HepG2 (cell line): Measurements from ENCODE around the gene CASP1. TPM values are rescaled to one million over a fixed set of nuclear protein-coding genes. Genes with fewer than 3 reads are reported as not detected.
A peak's percentile ranks its signal among the peaks of the same experiment; 100 is the strongest.

Experiments used
- ARID3A ChIP-seq: IDR thresholded peaks from 2 replicates; pipeline ENCODE4 v1.6.1; 2012; ENCODE audit warnings: low read depth, low read length, improper control_type of control experiment
- ATF5 ChIP-seq: sonication (generic); formaldehyde crosslinking; IDR thresholded peaks from 2 replicates; pipeline ENCODE4 v1.4.0; 2020; ENCODE audit warnings: mild to moderate bottlenecking, low read depth, missing genetic modification reagents
- BATF2 ChIP-seq: sonication (generic); formaldehyde crosslinking; IDR thresholded peaks from 2 replicates; pipeline ENCODE4 v1.8.0; 2022; ENCODE audit warnings: mild to moderate bottlenecking, missing genetic modification reagents, moderate library complexity
- BCL3 ChIP-seq: sonication (generic); formaldehyde crosslinking; IDR thresholded peaks from 2 replicates; pipeline ENCODE4 v1.5.1; 2020; ENCODE audit warnings: mild to moderate bottlenecking, missing genetic modification reagents, moderate library complexity
- HNRNPUL1 ChIP-seq: fragments of 200-400 bp; formaldehyde crosslinking; IDR thresholded peaks from 2 replicates; pipeline ENCODE4 v1.6.1; 2017; ENCODE audit warnings: low read depth, mild to moderate bottlenecking, low read length, moderate library complexity
- MAFK ChIP-seq, 2 experiments: IDR thresholded peaks in 1 of 2; conservative IDR thresholded peaks in 1 of 2; 2 replicates each; pipeline ENCODE4 v1.6.1; 2011; ENCODE audit warnings: improper control_type of control experiment in 2 of 2, low read length in 2 of 2
- REXO4 ChIP-seq: sonication (generic); formaldehyde crosslinking; IDR thresholded peaks from 2 replicates; pipeline ENCODE4 v1.8.0; 2022; ENCODE audit warnings: missing genetic modification reagents, mild to moderate bottlenecking, borderline replicate concordance
- TCF7 ChIP-seq: sonication (generic); IDR thresholded peaks from 2 replicates; pipeline ENCODE4 v1.6.1; 2016; ENCODE audit warnings: antibody characterized with exemption, low read depth
- ZC3H4 ChIP-seq: sonication (generic); formaldehyde crosslinking; IDR thresholded peaks from 2 replicates; pipeline ENCODE4 v1.4.0; 2020; ENCODE audit warnings: missing genetic modification reagents, borderline replicate concordance
- ZHX1 ChIP-seq: sonication (generic); formaldehyde crosslinking; IDR thresholded peaks from 2 replicates; pipeline ENCODE4 v1.8.1; 2022; ENCODE audit warnings: low read depth, mild to moderate bottlenecking, missing genetic modification reagents
- ZNF143 ChIP-seq: sonication (generic); formaldehyde crosslinking; IDR thresholded peaks from 2 replicates; pipeline ENCODE4 v1.4.0; 2020; ENCODE audit warnings: missing genetic modification reagents
- ZNF260 ChIP-seq: sonication (generic); formaldehyde crosslinking; IDR thresholded peaks from 2 replicates; pipeline ENCODE4 v1.4.0; 2020; ENCODE audit warnings: missing genetic modification reagents, low read depth, mild to moderate bottlenecking, borderline replicate concordance
- ZNF432 ChIP-seq: sonication (generic); formaldehyde crosslinking; IDR thresholded peaks from 2 replicates; pipeline ENCODE4 v1.5.0; 2020; ENCODE audit warnings: missing genetic modification reagents, mild to moderate bottlenecking, borderline replicate concordance
- ZNF512 ChIP-seq: sonication (generic); formaldehyde crosslinking; IDR thresholded peaks from 2 replicates; pipeline ENCODE4 v1.4.0; 2020; ENCODE audit warnings: mild to moderate bottlenecking, missing genetic modification reagents
- ZNF576 ChIP-seq: sonication (generic); formaldehyde crosslinking; IDR thresholded peaks from 2 replicates; pipeline ENCODE4 v1.4.0; 2020; ENCODE audit warnings: mild to moderate bottlenecking, missing genetic modification reagents
- polyA plus RNA-seq, 8 experiments: library from polyadenylated mRNA; depleted of rRNA in 3 of 8; stranded (reverse) in 7 of 8; unstranded in 1 of 8; fragments of >200 nt; fragmentation: Illumina TruSeq in 4 of 8; extraction: Trizol in 4 of 8; gene quantifications; 2 replicates each; pipeline versions ENCODE4 v1.2.1 to v1.2.3, GENCODE V29; 2011 to 2016; ENCODE audit warnings: low read depth in 4 of 8, missing spikeins in 1 of 8, mixed read lengths in 1 of 8; ENCODE audit not compliant: insufficient read depth in 1 of 8
- total RNA-seq, 5 experiments: library from RNA; depleted of rRNA; stranded (reverse); fragments of >200 nt; fragmentation: Illumina TruSeq; extraction: Trizol; gene quantifications; 2 replicates each; pipeline ENCODE4 v1.2.3, GENCODE V29; 2016; ENCODE audit warnings: low read depth in 1 of 5

The CASP1 gene
- total and polyA plus RNA-seq, 2 of the 13 experiments (the other 11 are each of a cell fraction or from before 2014, with no cell fraction given) = 0.34 to 5.2 TPM

GRCh38 chr11:105046898-105047579 is 12.1 kb upstream of the CASP1 start (continued):
- TF ChIP-seq ARID3A = peak; percentile 82; the same call in 1 of the 2 replicates
- TF ChIP-seq REXO4 (CRISPR knock-in tag) = no peak
- 0 out of 2 replicates have a peak, but pooled peaks have one; percentile 25 for TF ChIP-seq ZNF143 (CRISPR knock-in tag)
- TF ChIP-seq HNRNPUL1 = no peak
- TF ChIP-seq BATF2 (CRISPR knock-in tag) = 0 out of 2 replicates have a peak, but pooled peaks have one; percentile 34
- TF ChIP-seq ZNF432 (CRISPR knock-in tag) = no peak
- TF ChIP-seq MAFK (conservative IDR thresholded peaks at IDR 0.05 in 1 of 2, IDR thresholded peaks at IDR 0.05 in 1 of 2; ENCODE audit: low read length in 2 of 2) = peak in 1 of 2 experiments; percentile 23; a peak in 1 of 4 replicates
- no peak for TF ChIP-seq ATF5 (CRISPR knock-in tag)
- no peak for TF ChIP-seq ZNF576 (CRISPR knock-in tag)
- TF ChIP-seq TCF7 = peak; percentile 67
- TF ChIP-seq ZNF512 (CRISPR knock-in tag) = no peak
- 0 out of 2 replicates have a peak, but pooled peaks have one; percentile 18 for TF ChIP-seq ZHX1 (CRISPR knock-in tag)
- TF ChIP-seq BCL3 = no peak
- TF ChIP-seq ZNF260 (CRISPR knock-in tag) = no peak
- no peak for TF ChIP-seq ZC3H4 (CRISPR knock-in tag)
